KMS-11 (cell line): ENCODE data around the gene CNPY1.

Experiments used
- H2AFZ ChIP-seq: fragments of 200-600 bp; sonication (generic); 2 replicates; pipeline ENCODE4 v1.6.1; 2016; ENCODE audit warnings: antibody characterized with exemption, mixed run types, low read depth
- H3K27ac ChIP-seq: fragments of 200-600 bp; sonication (generic); 2 replicates; pipeline ENCODE4 v1.6.1; 2016; ENCODE audit warnings: mild to moderate bottlenecking, mixed run types
- H3K27me3 ChIP-seq: fragments of 200-600 bp; sonication (generic); 2 replicates; pipeline ENCODE4 v1.6.1; 2017; ENCODE audit warnings: mild to moderate bottlenecking, low read depth, mixed run types, moderate library complexity; ENCODE audit not compliant: insufficient read depth
- H3K36me3 ChIP-seq: fragments of 200-600 bp; sonication (generic); 2 replicates; pipeline ENCODE4 v1.6.1; 2017; ENCODE audit warnings: mild to moderate bottlenecking, mixed run types; ENCODE audit not compliant: insufficient read depth
- H3K4me1 ChIP-seq: fragments of 200-600 bp; sonication (generic); 2 replicates; pipeline ENCODE4 v1.6.1; 2016; ENCODE audit warnings: mild to moderate bottlenecking, low read depth, mixed run types; ENCODE audit not compliant: poor library complexity, severe bottlenecking
- H3K4me2 ChIP-seq: fragments of 200-600 bp; sonication (generic); 2 replicates; pipeline ENCODE4 v1.7.0; 2016; ENCODE audit warnings: mild to moderate bottlenecking, mixed run types
- H3K4me3 ChIP-seq: fragments of 200-600 bp; sonication (generic); IDR thresholded peaks from 2 replicates; pipeline ENCODE4 v1.6.1; 2017; ENCODE audit warnings: low read depth, low read length, mixed read lengths; ENCODE audit not compliant: insufficient read depth
- H3K79me2 ChIP-seq: fragments of 200-600 bp; sonication (generic); 2 replicates; pipeline ENCODE4 v1.6.1; 2016; ENCODE audit warnings: low read depth, mixed run types; ENCODE audit not compliant: insufficient read depth
- H3K9ac ChIP-seq: fragments of 200-600 bp; sonication (generic); 2 replicates; pipeline ENCODE4 v1.6.1; 2016; ENCODE audit warnings: mild to moderate bottlenecking, mixed run types
- H4K20me1 ChIP-seq: fragments of 200-600 bp; sonication (generic); 2 replicates; pipeline ENCODE4 v1.6.1; 2016; ENCODE audit warnings: mild to moderate bottlenecking, mixed run types; ENCODE audit not compliant: insufficient read depth
- TF ChIP-seq, protein P1 (sequence below): fragments of 200-600 bp; sonication (generic); conservative IDR thresholded peaks from 2 replicates; pipeline ENCODE4 v1.6.1; 2017; ENCODE audit warnings: low read depth, mild to moderate bottlenecking, antibody characterized with exemption, low read length, moderate library complexity, mixed read lengths

The CNPY1 gene

DNA sequence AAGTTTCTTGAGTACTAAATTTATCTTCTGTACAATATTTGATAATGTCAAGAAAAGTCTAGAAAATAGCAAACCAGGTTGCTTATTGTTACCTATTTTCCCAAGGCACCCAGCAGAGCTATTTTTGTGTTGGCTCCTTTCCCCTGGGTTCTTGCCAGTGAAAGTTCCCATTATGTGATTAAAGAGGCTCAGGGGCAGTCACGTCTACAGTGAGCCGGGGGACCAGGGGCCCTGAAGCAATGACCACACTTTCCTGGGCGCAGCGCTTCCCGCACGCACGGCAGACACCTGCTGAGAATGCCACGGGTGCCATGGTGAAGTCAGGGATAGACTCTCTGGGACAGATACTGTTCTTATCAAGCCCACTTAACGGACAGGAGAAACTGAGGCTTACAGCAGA lies 10.4 kb upstream of the CNPY1 start:
- Histone ChIP-seq H3K27ac (no peak overlapping the region), H2AFZ (no peak overlapping the region), H3K4me1 (no peaks in the 10 kb centered on the region), H3K36me3 (no peaks in the 10 kb centered on the region), H3K27me3 (peaks cover 12% of the 10 kb centered on the region; the same call in 1 of the 2 replicates), H3K4me2 (no peak overlapping the region), H4K20me1 (no peaks in the 10 kb centered on the region), H3K79me2 (no peaks in the 10 kb centered on the region), H3K9ac (no peak overlapping the region), H3K4me3 (no peak overlapping the region)
- TF ChIP-seq, protein P1, sequence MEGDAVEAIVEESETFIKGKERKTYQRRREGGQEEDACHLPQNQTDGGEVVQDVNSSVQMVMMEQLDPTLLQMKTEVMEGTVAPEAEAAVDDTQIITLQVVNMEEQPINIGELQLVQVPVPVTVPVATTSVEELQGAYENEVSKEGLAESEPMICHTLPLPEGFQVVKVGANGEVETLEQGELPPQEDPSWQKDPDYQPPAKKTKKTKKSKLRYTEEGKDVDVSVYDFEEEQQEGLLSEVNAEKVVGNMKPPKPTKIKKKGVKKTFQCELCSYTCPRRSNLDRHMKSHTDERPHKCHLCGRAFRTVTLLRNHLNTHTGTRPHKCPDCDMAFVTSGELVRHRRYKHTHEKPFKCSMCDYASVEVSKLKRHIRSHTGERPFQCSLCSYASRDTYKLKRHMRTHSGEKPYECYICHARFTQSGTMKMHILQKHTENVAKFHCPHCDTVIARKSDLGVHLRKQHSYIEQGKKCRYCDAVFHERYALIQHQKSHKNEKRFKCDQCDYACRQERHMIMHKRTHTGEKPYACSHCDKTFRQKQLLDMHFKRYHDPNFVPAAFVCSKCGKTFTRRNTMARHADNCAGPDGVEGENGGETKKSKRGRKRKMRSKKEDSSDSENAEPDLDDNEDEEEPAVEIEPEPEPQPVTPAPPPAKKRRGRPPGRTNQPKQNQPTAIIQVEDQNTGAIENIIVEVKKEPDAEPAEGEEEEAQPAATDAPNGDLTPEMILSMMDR: no peak

DNA sequence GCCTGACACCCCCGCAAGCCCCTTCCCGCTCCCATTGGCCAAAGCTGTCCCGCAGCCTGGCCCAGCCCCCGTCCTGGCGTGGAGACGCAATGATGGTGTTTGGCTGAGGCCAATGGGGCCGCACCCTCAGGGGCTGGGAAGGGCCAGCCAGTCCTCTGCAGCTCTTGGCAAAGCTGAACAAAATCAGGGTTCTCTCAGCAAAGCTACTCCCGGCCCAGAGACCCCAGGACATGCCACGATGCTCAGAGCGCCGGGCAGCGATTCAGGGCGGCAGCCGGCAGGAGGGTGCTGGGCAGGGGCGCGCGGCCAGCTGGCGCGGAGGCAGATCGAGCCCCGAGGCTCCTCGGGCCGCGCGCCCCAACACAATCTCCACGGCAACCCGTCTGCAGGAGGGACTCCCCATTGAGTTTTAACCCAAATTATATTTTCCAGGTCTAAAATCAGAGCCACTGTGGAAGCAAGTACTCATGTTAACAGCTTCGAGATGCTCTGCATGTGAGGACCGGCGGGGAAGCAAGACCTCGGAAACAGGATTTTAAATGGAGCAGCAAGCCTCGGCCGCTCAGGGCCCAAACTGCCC lies 8.8 kb upstream of the CNPY1 start:
- peaks cover 23% of the 10 kb centered on the region; the same call in 1 of the 2 replicates for H3K27me3 ChIP-seq
- no peaks in the 10 kb centered on the region for H3K79me2 ChIP-seq
- H2AFZ ChIP-seq: no peak overlapping the region
- TF ChIP-seq, protein P1: no peak
- no peak overlapping the region for H3K4me3 ChIP-seq
- no peak overlapping the region for H3K9ac ChIP-seq
- H3K36me3 ChIP-seq: no peaks in the 10 kb centered on the region
- no peak overlapping the region for H3K27ac ChIP-seq
- no peaks in the 10 kb centered on the region for H4K20me1 ChIP-seq
- H3K4me1 ChIP-seq: no peaks in the 10 kb centered on the region
- no peak overlapping the region for H3K4me2 ChIP-seq

DNA sequence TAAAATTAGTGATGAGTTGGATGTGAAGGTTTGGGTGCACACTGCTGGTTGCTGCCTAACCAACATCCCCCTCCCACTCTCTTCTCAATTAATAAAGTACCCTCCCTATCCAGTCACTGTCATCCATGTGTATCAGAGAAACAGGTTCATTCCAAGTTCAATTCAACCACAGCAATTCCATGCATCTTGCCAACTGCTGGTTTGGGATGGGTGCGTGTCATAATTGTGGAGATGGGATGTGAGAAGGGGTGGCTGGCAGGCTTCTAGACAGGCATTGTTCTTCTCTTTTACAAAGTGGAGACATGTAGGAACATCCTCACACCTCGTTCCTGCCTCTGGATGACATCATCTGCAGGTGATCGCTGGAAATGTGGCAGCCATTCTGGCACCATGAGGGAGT lies 7.5 kb upstream of the CNPY1 start:
- H3K4me1 ChIP-seq: no peaks in the 10 kb centered on the region
- no peaks in the 10 kb centered on the region for H3K79me2 ChIP-seq
- H4K20me1 ChIP-seq: no peaks in the 10 kb centered on the region
- no peak overlapping the region for H2AFZ ChIP-seq
- H3K4me3 ChIP-seq: no peak overlapping the region
- peaks cover 33% of the 10 kb centered on the region; the same call in 1 of the 2 replicates for H3K27me3 ChIP-seq
- H3K9ac ChIP-seq: no peak overlapping the region
- no peak overlapping the region for H3K4me2 ChIP-seq
- H3K27ac ChIP-seq: no peak overlapping the region
- no peaks in the 10 kb centered on the region for H3K36me3 ChIP-seq
- TF ChIP-seq, protein P1: no peak

DNA sequence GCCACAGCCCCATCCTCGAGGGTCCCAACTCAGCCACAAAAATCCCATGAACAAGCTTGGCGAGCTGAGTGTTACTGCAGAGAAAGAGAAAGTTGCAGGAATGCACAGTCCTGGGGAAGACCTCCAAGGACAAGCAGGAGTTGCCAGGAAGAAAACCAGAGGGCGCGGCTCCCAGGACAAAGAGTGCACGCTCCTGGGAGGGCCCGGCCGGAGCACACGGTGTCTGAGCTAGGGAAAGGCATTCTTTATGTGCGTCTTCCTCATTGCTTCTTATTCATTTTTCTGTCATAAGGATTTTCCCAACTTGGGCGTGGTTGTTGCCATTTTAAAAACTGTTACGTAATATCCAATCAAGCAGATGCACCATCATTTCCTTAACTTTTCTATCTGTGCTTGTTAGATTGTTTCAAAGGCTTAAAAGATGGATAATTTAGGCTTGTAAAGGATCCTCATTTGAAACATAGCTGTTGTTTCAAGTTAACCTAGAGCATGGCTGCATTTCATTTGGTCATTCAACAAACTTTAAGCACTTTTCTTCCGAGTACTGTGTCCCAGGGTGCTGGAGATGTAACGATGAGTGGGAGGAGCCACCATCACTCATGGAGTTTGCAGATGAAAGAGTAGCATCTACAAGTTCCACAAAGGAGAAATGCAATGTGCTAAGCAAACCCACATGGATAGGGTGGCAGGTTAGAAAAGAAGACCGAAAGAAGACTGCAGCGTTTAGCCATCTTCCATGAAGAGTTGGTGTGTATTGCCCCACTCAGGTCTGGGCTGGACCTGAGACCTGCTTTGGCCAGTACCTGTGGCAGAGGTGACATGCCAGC lies 5.6 kb upstream of the CNPY1 start:
- Histone ChIP-seq H3K79me2 (no peaks in the 10 kb centered on the region), H3K27ac (no peak overlapping the region), H3K27me3 (peaks cover 31% of the 10 kb centered on the region; the same call in 1 of the 2 replicates), H3K9ac (no peak overlapping the region), H3K4me2 (no peak overlapping the region), H2AFZ (no peak overlapping the region), H3K36me3 (no peaks in the 10 kb centered on the region), H3K4me3 (no peak overlapping the region), H4K20me1 (no peaks in the 10 kb centered on the region), H3K4me1 (no peaks in the 10 kb centered on the region)
- TF ChIP-seq, protein P1: no peak
